ENCODE results near the gene CBX8.

CBX8 gene

GRCh38 chr17:79818026-79818758 lies 21.3 kb upstream of the CBX8 start:
- FAIRE-seq: no peak

- FAIRE-seq: no peak
These were observed 19.1 kb upstream of the CBX8 start for GRCh38 chr17:79815836-79816461.

GRCh38 chr17:79814974-79815835 lies 18.3 kb upstream of the CBX8 start:
- FAIRE-seq: no peak

GRCh38 chr17:79814127-79814973 lies 17.5 kb upstream of the CBX8 start:
- FAIRE-seq: no peak

- FAIRE-seq: no peak
These were observed 16.6 kb upstream of the CBX8 start for GRCh38 chr17:79813297-79814126.

GRCh38 chr17:79812353-79813258 lies 15.7 kb upstream of the CBX8 start:
- no peak for FAIRE-seq

- no peak for FAIRE-seq
These were observed 15.0 kb upstream of the CBX8 start for GRCh38 chr17:79811868-79812352.

- no peak for FAIRE-seq
These were observed 14.4 kb upstream of the CBX8 start for GRCh38 chr17:79811011-79811867.

GRCh38 chr17:79810130-79811010 lies 13.5 kb upstream of the CBX8 start:
- no peak for FAIRE-seq

GRCh38 chr17:79809530-79810129 lies 12.8 kb upstream of the CBX8 start:
- FAIRE-seq: no peak

GRCh38 chr17:79808763-79809529 lies 12.1 kb upstream of the CBX8 start:
- no peak for FAIRE-seq

GRCh38 chr17:79806863-79807720 lies 10.2 kb upstream of the CBX8 start:
- no peak for FAIRE-seq

GRCh38 chr17:79806446-79806760 lies 9.5 kb upstream of the CBX8 start:
- FAIRE-seq: no peak

- FAIRE-seq: no peak
These were observed 8.2 kb upstream of the CBX8 start for GRCh38 chr17:79804856-79805696.

Data from islet of Langerhans (tissue), 1 donor.